HG02623 (cell line): Measurements from ENCODE around the gene TPCN2.

Experiments
- ATAC-seq: cut with Tn5 transposase; IDR thresholded peaks from one replicate; pipeline ENCODE4 v1.9.1; 2021; ENCODE audit warnings: moderate library complexity; ENCODE audit not compliant: unreplicated experiment

Gene TPCN2

DNA sequence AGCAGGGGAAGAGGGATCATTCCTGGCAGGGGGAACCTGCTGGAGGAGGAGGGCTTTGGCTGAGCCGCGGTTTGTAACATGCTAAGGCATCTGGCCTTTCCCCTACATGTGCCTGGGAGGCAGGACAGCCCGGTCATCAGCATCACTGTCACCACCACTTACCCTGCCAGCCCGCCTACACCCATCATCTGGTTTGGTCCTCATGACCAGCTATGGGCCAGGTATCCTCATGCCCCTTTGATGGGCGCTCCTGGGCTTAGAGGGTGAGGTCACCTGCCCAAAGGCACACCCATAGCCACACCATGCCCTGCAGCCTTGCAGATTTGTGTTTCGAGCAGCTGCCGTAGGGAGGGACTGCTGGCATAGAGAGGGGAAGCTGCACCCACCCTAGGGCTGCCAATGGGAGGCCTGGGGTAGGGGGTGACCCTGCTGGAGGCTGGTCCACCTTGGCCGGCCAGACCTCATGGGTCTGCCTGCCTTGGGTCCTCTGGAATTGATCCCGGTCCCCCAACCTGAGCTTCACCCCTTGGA lies 38.3 kb upstream of the TPCN2 start:
- ATAC-seq = no peak

DNA sequence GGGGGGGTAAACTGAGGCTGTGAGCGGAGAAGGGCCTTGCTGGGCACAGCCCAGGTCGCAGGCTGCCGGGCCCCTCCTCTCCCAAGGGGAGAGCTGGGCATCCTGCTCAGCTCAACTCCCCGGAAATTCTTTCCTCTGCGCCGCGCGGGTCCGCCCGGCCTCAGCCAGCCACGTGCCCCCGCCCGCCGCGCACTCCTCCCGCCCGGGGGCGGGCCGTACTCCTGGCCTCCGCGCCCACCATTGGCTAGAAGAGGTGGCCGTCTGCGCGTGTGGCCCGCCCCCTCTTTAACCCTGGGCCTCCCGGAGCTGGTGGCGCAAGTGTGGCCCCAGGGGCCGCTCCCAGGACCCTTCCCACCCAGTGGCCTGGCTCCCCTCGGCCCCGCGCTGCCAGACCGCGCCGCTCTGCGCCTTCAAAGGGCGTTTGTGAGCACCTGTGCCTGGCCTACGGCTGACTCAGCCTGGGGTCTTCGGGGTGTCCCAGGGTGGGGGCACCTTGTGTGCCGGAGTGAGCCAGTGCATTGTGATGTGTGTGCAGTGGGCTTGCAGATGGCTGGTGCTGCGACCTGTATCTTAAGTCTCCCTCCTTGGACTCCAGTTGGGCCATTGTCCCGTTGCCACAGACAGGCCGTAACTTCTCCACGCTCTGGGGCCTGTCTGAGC lies 37.6 kb upstream of the TPCN2 start:
- ATAC-seq = no peak

DNA sequence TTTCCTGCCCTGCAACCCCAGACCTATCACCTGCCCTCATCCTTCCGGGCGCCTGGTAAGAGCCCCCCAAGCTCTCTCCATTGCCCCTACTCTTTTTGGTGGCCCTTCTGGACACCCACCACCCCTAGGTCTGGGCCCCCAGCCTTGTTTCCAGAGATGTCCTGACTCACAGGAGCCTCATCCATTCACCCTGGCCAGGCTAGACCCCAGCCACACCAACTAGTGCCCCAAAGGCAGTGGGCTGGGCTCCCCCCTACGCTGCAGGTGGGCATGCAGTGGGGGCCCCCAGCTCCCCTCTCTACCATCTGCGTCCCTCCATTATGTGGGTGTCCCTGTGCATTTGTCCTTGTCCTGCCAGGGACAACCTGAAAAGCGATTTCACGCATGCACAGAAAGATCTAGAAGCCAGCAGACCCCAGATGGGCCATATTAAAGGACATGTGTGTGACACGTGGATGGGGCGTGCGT lies 37.1 kb upstream of the TPCN2 start:
- no peak for ATAC-seq

DNA sequence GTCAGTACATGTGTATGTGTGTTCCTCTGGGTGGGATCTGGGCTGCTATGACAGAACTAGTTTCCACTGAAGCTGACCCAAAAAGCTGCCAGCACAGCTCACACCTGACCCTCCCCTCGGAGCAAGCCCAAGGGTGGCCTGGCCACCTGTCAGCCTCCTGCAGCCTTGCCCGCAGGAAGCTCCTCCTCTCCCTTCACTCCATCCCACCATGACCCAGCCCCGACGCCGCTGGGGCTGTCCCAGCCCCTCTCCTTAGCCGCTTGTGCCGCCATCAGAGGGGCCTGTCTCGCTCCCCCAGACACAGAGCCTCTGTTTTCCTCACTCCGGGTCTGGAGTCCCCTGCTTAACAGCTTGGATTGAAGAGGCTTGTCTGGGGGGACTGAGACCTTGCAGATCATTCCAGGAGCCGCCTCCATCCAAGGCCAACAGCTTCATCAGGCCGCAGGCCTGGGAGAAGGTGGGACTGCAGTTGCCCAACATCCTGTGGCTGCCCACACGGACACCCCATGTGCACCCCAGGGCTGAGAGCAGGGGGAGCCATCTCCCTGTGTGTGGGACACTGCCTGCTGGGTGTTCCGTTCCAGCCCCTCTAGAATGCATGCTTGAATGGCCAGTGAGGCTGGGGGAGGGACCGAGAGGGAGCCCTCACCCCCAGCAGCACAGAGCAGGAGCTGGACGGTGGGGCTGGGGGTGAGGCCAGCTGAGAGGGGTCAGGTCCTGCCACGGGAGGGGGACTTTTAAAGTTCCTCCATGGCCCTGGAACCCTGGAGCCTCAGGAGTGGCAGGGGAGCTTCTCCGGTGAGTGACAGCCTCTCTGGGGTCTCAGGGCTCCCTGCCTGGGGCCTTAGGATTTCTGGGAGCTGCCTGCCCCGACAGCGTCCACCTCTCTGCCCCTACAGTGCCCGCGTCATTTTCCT lies 36.4 kb upstream of the TPCN2 start:
- no peak for ATAC-seq

DNA sequence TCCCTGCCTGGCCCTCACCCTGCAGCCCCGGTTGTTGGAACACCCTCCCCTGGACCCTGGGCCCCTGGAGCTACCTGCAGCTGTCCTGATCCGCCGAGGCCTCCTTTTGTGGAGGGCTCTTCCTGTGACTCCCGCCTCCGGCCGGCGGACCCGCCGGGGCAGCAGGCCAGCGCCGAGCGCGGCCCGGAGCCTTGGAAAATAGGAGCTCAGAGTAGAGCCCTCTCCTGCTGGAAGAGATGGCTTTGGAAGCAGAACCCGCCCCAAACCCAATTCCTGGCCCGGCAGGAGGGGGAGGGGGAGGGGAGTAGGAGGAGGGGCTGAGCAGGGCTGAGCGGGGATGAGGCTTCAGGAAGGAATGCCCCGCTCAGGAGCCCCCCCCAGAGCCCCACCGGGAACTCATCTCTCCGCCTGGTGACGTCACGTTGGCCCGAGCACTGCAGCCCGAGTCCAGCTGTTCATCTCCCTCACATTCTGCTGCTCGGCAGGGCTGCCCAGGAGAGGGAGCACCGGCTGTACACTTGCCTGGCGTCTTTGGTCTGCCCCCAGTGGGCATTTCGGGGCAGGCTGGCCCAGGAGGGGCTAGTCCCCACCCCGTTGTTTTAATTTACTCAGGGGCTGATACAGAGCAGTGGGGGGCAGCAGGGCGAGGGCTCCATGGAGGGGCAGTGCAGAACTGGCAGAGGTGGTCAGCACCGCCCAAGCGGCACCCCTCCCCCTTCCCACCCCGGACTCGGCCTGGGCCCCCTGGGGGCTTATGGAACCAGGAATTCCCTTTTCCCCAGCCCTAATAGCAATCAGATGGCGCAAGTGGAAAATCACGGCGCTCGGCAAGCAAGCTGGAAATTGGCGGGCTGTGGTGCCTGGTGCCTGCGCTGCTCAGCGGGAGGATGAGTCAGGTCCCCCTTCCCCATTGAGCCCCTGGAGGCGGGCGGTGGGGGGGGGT lies 35.5 kb upstream of the TPCN2 start, which contains the start of gene MRGPRF:
Gene MRGPRF, minus strand, starts transcription at position 238 of the 943 bp plus-strand sequence. CDS start 3,345 bp downstream, outside the sequence.
- ATAC-seq = no peak

DNA sequence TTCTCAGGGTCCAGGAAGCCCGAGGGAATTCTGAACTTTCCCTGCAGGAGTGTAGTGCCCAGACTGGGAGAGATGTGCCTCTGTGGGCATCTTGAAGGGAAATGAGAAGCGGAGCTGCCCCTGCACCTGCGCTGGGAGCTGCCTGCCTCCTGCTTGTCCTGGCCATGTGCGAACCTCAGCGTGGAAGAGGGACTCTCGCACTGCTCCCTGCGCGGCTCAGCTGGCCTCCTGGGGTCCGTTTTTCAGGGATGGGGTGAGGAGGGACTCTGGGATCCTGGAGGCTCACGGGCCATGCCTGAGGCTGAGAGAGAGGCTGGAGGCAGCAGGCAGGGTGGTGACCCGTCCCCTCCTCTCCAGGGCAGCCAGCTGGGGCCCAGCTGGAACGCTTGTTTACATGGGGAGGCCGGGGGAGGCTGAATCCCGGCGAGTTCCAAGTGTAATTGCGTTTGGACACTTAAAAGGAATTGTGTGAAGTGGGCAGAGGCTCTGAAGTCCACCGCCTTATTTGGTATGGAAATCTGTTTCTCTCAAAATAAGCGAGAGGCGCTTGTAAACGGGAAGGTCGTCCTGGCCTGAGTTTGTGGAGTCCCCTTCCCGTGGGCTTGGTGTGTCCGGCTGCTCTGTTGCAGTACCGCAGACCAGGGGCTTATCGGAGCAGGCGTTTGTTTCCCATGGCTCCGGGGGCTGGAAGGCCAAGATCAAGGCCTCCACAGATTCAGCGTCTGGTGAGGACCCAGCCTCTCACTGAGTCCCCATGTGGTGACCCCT lies 34.5 kb upstream of the TPCN2 start:
- ATAC-seq = no peak

DNA sequence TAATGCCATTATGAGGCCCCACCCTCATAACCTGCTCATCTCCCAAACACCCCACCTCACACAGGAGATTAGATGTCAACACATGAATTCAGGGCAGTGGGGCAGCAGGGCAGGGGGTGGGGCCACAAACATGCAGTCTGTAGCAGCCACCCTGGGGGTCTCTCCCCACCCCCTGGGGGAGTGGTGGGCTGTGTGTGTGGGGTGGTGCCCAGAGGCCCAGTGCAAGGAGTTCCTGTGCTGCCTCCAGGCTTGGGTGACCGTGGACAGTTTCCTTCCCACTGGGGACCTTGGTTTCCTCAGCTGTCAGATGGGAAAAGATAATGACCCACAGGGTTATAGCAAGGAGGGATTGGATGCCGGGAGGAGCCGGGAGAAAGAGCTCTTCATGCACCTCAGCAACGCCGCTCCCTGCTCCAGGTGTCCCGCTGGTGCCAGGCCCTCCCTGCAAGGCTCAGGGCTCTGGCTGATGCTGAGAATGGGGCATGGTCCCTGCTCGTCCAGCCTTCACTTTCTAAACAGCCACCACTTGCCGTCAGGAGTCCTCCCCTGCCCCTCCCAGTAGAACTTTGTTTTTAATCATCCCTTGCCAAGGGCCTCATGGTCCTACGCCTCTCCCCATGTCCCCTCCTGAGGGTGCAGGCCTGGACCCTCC lies 33.7 kb upstream of the TPCN2 start:
- ATAC-seq = no peak

DNA sequence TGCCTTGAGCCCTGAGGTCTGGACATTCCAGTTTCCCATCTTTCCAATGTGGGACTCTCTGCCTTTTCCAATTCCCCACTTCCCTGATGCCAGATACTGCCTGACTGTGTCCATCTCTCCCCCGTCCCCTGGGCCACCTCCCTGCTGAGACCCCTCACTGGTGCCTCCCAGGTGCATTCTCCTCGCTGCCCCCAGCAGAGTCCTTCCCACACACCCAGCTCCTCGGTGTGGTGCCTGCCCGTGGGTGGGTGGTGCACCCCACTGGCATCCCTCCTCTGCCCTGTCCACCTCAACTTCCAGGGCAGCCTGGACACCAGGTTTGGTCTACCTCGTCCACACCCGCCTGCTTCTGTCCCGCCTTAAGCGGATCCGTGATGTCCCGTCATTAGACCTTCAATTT lies 30.8 kb upstream of the TPCN2 start:
- no peak for ATAC-seq

DNA sequence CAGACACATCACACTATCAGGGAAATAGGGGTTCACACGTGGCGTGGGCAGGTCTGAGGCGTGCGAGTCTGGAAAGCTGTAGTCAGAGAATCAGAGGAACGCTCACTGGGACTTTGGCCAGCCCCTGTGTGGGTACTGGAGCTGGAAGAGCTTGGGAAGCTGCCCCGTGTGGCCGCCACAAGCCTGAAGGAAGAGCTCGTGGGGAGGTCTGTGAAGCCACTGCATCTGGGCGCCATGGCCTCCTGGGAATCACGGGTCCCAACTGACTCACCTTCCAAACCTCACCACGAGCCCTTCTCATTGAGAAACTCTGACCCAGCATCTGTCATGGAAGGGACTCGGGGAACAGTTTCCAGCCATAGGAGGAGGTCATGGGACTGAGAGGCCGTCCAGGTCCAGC lies 29.8 kb upstream of the TPCN2 start:
- no peak for ATAC-seq

DNA sequence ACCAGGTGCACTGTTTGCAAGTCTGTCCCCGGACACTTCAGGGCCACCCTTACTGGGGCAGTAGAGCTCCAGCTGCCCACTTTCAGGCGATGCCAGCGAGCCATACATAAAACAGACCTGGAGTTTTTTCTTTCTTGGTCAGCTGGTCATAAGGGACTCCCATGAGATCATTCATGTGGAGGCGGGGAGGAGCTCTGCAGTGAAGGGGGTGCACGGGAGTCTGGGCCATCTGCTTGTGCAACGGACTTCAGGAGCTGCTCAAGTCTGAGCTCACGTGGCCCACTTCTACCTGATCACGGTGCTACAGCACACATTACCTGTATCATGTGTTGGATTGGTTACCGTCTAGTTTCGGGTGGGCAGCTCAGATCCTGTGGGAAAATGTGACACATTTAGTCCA lies 26.5 kb upstream of the TPCN2 start:
- ATAC-seq = no peak

DNA sequence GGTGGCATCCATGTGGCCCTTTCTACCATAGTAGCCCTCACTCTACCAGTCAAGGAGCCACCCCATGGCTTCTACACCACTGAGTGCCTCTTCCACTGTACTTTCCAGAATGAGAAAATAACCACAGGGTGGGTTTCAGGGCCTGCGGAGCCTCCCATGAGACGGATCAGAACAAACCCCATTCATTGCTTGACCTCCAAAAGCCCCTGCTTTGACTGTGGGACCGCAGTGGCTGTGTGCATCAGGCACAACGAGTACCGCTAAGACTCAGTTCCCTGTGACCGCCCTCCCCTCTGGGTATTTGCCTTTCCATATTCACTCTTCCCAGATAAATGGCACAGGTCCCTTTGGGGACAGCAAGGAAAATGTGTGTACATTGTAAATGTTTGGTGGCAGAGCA lies 24.2 kb upstream of the TPCN2 start:
- no peak for ATAC-seq

DNA sequence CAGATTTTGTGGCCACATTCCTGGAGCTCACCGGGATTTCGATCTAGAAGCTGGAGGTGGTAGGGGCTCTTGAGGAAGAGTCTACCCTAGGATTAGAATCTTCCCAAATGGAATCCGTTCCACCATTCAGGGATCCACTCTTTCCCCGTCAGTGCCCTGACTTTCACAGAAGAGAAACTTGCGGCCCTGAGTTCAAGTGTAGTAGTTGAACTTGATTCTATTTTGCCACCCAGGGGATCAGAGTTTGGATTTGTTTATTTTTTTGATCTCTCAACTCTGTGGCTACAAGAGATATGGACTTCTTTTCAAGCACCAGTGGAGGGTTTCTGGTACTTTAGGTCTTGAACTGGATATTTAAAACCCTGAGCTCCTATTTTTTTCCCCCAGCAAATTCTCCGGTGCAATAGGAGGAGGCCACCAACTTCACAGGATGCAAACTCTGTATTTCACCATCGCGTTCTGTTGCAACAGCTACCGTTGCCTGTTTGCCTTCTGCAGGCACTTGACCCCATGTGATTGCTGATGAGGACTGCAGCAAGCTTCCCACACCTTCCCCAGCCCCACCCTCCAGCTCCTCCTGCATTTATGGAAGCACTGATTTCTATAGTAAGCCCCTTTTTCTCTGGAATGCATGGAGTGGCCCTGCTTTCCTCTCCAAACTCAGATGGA lies 20.9 kb upstream of the TPCN2 start:
- ATAC-seq = no peak

DNA sequence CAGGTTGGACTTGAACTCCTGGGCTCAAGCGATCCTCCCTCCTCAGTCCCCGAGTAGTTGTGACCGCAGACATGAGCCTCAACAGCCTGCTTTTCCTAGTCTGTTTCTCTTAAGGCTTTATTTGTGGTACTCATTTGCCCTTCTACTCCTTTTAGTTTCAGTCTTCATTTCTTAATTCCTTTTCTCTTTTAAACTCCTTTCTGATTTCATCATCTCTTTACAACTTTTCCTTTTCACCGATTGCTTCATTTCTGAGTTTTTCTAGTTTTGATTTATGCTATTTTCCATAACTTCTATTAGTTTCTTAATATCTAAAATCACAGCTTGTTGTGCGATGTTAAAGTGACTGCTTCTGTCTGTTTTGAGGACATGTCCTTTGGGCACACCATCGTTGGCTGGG lies 18.4 kb upstream of the TPCN2 start:
- no peak for ATAC-seq

DNA sequence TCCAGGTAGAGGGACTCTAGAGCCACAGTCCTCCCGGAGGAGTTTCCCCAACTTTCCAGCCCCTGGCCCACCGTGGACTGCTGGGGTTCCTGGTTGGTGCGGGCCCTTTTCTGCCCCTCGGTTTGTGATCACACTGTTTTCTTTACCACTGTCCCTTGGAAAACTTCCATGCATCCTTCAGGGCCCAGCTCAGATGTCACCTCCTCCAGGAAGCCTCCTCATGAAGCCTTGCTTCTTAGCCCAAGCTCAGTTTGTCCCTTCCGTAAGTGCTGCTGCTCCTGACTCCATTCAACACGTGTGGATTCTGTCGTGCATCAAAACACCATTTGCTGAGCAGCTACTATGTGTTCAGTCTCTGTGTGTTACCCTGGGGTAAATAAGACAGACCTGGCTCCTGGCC lies 15.9 kb upstream of the TPCN2 start:
- no peak for ATAC-seq

DNA sequence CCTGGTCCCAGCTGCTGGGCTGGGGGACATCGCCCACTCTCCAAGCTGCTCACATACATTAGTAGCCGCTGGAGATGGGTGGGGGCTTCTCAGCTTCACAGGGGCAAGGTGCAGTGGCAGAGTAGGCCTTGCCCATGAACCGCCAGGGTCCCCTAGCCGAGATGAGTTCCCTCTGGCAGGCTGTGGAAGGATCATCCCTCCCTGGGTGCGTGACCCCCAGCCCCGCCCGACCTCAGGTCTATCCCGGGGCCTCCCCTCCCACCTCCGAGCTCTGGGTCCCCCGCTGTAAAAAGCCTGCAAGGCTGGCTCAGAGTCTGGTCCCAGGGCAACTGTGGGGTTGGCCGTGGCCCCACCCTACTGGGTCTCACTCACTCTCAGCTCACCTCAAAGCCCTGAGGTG lies 15.3 kb upstream of the TPCN2 start:
- no peak for ATAC-seq

DNA sequence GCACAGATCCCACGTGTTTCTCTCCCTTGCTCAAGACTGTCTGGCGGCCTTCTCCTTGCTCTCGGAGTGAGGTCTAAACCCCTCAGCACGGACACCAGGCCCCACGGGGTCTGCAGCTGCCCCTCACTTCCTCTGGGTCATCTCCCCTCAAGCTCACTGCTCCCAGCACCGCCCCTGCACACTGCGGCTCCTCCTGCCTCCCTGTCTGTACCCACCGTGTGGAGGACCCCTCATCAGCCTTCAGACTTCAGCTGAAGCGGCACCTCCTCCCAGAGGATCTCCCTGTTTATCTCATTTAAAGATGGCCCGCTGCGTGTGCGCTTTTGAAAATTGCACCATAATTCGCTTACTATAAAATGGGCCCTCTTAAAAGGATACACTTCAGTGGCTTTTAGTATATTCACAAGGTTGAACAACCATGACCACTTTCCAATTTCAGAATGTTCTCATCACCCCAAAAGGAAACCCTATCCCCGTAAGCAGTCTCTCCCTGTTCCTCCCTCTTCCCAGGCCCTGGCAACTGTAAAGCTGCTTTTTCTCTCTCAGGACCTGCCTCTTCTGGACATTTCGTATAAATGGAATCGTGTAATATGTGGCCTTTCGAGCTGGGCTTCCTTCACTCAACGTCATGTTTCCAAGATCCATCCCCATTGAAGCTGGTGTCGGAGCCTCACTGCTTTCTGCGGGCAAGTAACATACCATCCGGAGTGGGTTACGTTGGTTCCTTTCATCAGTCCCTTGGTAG lies 14.4 kb upstream of the TPCN2 start:
- no peak for ATAC-seq

DNA sequence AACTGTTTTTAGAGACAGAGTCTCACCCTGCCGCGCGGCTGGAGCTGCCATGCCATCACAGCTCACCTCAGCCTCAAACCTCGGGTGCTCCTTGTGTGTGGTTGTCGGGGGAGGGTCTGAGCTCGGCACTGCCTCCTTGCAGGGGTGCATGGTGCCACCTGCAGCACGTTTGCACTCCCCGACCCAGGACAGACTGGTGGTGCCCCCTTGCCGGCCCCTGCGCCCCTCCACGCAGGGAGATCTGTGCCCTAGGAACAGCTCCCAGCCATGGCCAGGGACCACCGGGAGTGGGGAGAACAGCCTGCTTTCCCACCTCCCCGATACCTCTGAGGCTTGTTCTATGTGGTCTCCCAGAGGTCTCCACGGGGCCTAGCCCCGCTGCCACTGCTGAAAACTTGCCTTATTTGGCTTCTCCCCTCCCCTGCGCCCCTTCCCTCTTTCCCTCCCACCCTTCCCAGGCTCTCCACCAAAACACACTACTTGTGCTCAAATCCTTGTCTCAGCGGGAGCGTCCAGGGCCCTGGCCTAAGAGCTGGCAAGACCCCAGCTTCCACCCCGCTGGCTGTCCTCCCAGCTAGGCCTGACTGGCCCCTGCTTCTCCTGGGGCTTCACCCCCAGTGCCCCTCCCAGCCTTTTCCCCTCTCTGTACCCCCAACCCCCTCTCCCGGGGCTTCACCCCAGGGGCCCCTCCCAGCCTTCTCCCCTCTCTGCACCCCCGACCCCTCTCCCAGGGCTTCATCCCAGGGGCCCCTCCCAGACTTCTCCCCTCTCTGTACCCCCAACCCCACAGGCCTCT lies 13.4 kb upstream of the TPCN2 start:
- ATAC-seq = no peak

DNA sequence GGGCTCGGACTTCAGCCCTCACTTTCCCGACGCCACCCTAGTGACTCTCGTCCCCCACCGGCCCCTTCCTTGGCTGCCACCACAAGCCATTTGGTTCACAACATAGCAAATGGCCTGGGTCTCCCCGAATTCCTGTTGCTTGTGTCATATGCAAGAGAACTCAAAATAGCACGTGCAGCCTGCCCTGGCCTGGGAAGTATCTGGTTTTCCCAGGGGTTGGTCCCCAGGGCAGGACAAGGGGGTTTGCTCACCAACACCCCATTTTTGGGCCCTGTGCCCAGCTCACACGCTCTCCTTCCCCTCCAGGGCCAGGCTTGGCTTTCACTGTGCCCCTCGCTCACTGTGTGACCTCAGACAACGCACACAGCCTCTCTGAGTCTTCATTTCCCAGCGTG lies 12.8 kb upstream of the TPCN2 start:
- ATAC-seq = no peak
